Osteocyte (in vitro differentiated cells): Measurements from ENCODE around the gene RSPO3. TPM values are rescaled to one million over a fixed set of nuclear protein-coding genes. Genes with fewer than 3 reads are reported as not detected.
"Not testable (repeated sequence)": the region's sequence is repeated elsewhere in the genome, so short reads cannot be mapped to it uniquely, and the experiment has no call there.

Experiments used
- DNase-seq: peaks from one replicate; pipeline ENCODE4 v3.0.0; 2021; ENCODE audit warnings: mixed read lengths; ENCODE audit not compliant: unreplicated experiment; ENCODE audit errors: extremely low spot score
- H3K27ac Mint-ChIP-seq: one replicate; pipeline ENCODE4 v1.8.0; 2021; ENCODE audit warnings: mild to moderate bottlenecking, mixed read lengths; ENCODE audit not compliant: unreplicated experiment
- H3K27me3 Mint-ChIP-seq: one replicate; pipeline ENCODE4 v1.8.0; 2021; ENCODE audit warnings: mixed read lengths; ENCODE audit not compliant: unreplicated experiment
- H3K36me3 Mint-ChIP-seq: one replicate; pipeline ENCODE4 v1.8.0; 2021; ENCODE audit warnings: mixed read lengths; ENCODE audit not compliant: unreplicated experiment
- H3K4me1 Mint-ChIP-seq: one replicate; pipeline ENCODE4 v1.8.0; 2021; ENCODE audit warnings: mixed read lengths; ENCODE audit not compliant: unreplicated experiment
- H3K4me3 Mint-ChIP-seq: one replicate; pipeline ENCODE4 v1.8.0; 2021; ENCODE audit warnings: mild to moderate bottlenecking, moderate library complexity, mixed read lengths; ENCODE audit not compliant: unreplicated experiment
- H3K9me3 Mint-ChIP-seq: one replicate; pipeline ENCODE4 v1.8.0; 2021; ENCODE audit warnings: mixed read lengths; ENCODE audit not compliant: unreplicated experiment
- total RNA-seq: library from RNA; stranded (reverse); gene quantifications from 2 replicates; pipeline ENCODE4 v1.2.1, GENCODE V29; 2021
- TF ChIP-seq, protein P1 (sequence below): fragments of 200-600 bp; sonication (generic); IDR thresholded peaks from 2 replicates; pipeline ENCODE4 v1.5.0; 2021; ENCODE audit warnings: antibody characterized with exemption, mild to moderate bottlenecking, moderate library complexity

Gene RSPO3
- total RNA-seq, 1 donor from 2014 or later, result 4.5 TPM

- DNase-seq, result no peak
- Mint-ChIP-seq H3K4me1 (no peaks in the 10 kb centered on the region), H3K27me3 (peaks cover 24% of the 10 kb centered on the region), H3K4me3 (no peak overlapping the region), H3K36me3 (no peaks in the 10 kb centered on the region), H3K9me3 (no peaks in the 10 kb centered on the region), H3K27ac (no peak overlapping the region)
- TF ChIP-seq, protein P1, sequence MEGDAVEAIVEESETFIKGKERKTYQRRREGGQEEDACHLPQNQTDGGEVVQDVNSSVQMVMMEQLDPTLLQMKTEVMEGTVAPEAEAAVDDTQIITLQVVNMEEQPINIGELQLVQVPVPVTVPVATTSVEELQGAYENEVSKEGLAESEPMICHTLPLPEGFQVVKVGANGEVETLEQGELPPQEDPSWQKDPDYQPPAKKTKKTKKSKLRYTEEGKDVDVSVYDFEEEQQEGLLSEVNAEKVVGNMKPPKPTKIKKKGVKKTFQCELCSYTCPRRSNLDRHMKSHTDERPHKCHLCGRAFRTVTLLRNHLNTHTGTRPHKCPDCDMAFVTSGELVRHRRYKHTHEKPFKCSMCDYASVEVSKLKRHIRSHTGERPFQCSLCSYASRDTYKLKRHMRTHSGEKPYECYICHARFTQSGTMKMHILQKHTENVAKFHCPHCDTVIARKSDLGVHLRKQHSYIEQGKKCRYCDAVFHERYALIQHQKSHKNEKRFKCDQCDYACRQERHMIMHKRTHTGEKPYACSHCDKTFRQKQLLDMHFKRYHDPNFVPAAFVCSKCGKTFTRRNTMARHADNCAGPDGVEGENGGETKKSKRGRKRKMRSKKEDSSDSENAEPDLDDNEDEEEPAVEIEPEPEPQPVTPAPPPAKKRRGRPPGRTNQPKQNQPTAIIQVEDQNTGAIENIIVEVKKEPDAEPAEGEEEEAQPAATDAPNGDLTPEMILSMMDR, result no peak
Observed at GRCh38 chr6:127219869-127220268, 101.4 kb downstream of the RSPO3 start.

GRCh38 chr6:127221201-127221600 lies 102.7 kb downstream of the RSPO3 start:
- peaks cover 26% of the 10 kb centered on the region for H3K27me3 Mint-ChIP-seq
- H3K4me3 Mint-ChIP-seq, result no peak overlapping the region
- no peaks in the 10 kb centered on the region for H3K9me3 Mint-ChIP-seq

DNA sequence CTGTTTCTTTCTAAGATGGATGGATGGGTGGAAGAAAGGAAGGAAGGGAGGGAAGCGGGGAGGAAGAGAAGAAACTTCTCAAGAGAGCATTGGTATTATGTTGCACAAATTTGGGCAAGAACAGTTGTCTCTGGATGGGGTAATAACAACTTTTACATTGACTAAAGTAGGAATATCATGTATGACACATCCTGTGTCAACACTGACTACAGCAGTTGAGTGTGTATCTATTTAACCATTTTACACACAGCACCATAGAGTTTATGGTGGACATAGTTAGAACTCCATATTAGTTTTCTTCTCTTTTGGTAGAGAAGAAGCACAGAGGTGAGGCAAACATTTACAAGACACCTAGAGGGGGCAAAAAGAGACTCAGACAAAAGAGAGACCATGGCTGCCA lies 103.9 kb downstream of the RSPO3 start:
- Mint-ChIP-seq H3K36me3 (no peaks in the 10 kb centered on the region), H3K9me3 (no peaks in the 10 kb centered on the region)

More at GRCh38 chr6:127221201-127221600, 102.7 kb downstream of the RSPO3 start:
- Mint-ChIP-seq H3K4me1 (no peaks in the 10 kb centered on the region), H3K27ac (no peak overlapping the region), H3K36me3 (no peaks in the 10 kb centered on the region)
- DNase-seq, result no peak
- TF ChIP-seq, protein P1, result no peak

GRCh38 chr6:127225497-127225896 lies 107.0 kb downstream of the RSPO3 start:
- no peaks in the 10 kb centered on the region for H3K36me3 Mint-ChIP-seq

More for the DNA sequence above, 103.9 kb downstream of the RSPO3 start:
- Mint-ChIP-seq H3K27ac (no peak overlapping the region), H3K4me3 (no peak overlapping the region), H3K27me3 (peaks cover 17% of the 10 kb centered on the region), H3K4me1 (no peaks in the 10 kb centered on the region)
- no peak for DNase-seq
- TF ChIP-seq, protein P1, result no peak

DNA sequence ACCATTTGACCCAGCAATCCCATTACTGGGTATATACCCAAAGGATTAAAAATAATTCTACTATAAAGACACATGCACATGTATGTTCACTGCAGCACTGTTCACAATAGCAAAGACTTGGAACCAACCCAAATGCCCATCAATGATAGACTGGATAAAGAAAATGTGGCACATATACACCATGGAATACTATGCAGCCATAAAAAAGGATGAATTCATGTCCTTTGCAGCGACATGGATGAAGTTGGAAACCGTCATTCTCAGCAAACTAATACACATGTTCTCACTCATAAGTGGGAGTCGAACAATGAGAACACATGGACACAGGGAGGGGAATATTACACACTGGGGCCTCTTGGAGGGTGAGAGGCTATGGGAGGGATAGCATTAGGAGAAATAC lies 115.3 kb downstream of the RSPO3 start:
- H3K4me3 Mint-ChIP-seq, result not testable (repeated sequence)

More at GRCh38 chr6:127225497-127225896, 107.0 kb downstream of the RSPO3 start:
- TF ChIP-seq, protein P1, result no peak
- peaks cover 20% of the 10 kb centered on the region for H3K27me3 Mint-ChIP-seq
- DNase-seq, result no peak
- no peak overlapping the region for H3K27ac Mint-ChIP-seq
- H3K4me1 Mint-ChIP-seq, result no peaks in the 10 kb centered on the region
- H3K9me3 Mint-ChIP-seq, result peaks cover 7% of the 10 kb centered on the region
- no peak overlapping the region for H3K4me3 Mint-ChIP-seq

GRCh38 chr6:127243501-127243900 lies 125.0 kb downstream of the RSPO3 start:
- Mint-ChIP-seq H3K27me3 (peaks cover 17% of the 10 kb centered on the region), H3K9me3 (no peaks in the 10 kb centered on the region), H3K36me3 (no peaks in the 10 kb centered on the region), H3K4me3 (no peak overlapping the region), H3K4me1 (no peaks in the 10 kb centered on the region), H3K27ac (no peak overlapping the region)
- no peak for DNase-seq
- TF ChIP-seq, protein P1, result no peak

More for the DNA sequence above, 115.3 kb downstream of the RSPO3 start:
- not testable (repeated sequence) for H3K4me1 Mint-ChIP-seq, H3K27ac Mint-ChIP-seq, H3K36me3 Mint-ChIP-seq, DNase-seq
- peaks cover 30% of the 10 kb centered on the region for H3K9me3 Mint-ChIP-seq
- H3K27me3 Mint-ChIP-seq, result peaks cover 13% of the 10 kb centered on the region
